ENCODE measurements around the gene APOBEC2.

The APOBEC2 gene

DNA sequence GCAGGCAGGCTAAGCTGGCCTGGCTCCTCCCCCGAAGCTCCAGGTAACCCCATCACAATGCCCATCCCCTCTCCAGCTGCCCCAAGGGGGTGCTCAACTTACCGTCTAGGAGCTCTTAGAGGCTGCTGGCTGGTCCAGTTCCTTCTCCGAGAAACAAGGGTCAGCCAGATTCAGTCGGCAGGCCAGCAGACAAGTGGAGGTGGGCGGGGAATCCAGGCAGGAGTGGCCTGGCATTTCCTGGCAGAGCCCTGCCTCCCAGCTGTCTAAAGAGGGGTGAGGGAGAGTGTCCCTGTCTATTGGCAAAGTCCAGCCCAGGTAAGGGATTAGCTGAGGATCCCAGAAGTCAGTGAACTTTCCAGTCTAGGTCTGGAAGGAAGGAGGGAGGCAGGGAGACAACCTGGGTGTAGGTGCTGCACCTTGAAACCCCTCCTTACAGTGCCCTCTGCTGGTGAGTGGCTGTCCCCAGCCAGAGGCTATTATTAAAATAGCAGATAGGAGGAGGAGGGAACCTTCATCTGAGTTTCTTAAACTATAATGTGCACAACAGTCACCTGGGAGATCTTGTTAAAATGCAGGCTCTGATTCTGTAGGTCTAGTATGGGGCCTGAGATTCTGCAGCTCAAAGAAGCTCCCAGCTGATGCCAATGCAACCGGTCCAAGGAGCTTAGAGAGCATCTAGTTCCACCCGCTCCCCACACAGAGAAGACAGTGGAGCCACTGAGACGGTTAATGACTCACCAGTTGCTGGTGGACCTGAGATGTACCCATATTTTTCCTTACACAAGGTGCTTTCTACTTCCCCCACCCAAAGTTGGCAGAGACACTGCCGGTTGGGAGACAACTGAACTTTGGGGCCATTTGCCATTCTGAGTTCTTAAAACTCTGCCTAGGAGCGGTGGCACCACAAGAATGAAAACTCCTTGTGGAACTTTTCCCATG is 13.7 kb upstream of the APOBEC2 start, which contains the start of gene UNC5CL:
Gene UNC5CL (minus strand): TSS at position 162 of the 939 bp plus-strand sequence. CDS start 4,147 bp downstream, outside the sequence.
- peak; percentile 42 to 54 for DNase-seq

DNA sequence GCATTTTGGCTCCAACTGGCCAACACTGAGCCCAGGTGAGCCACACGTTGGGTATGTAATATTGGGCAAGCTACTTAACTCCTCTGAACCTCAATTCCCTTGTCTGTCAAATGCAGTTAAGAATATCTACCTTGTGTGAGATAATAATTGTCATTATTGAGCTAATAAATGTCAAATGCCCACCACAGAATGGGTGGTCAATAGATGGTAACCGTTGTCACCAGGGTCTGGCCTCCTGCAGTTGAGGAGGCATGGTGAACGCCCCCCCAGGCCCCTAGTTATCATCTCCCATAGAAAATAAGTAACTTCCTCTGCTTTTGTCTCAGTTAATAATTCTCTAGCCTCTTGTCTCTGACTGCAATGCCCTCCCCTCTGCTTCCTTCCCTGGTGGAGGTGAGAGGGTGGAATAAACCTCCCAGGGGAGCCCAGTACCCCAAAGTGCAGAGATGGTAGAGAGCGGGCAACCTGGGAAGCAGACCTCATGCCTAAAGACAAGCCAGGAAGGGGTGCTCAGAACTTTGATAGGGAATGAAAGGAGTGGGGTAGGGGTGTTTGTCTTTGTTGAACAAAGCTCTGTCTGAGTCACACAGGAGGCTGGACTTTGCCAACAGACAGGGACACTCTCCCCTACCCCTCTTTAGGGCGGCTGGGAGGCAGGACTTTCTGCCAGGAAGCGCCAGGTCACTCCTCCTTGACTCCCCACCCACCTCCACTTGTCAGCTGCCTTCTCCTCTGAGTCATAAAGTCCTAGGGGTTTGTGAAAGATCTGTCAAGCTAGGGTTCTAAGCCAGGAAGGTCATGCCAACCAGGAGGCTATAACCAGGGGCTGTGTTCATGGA is 12.7 kb upstream of the APOBEC2 start:
- no peak for DNase-seq

DNA sequence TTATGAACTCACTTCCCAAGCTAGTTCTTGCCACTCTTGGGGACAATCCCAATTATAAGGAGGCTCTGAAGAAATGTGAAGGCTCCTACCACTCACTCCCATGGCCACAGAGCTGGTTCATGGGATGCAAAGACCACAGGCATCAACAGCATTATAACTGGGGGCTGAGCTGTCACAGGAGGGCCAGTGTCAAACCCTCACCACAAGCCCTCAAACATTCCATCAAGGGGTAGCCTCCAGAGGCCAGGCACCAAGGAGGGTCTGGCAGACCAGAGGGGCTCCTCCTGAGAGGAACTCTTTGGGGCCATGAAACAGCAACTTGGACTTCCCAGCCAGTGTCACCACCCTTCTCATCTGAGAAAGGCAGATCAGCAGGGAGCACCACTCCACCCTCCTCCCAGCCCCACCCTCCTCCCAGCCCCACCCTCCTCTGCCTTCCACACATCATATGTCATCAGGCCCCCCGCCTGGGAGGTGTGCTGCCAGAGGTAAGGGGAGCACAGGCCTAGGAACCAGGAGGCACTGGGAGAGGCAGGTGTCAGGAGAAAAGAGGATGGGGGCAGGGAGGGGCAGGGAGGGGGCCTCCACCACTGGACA is 12.0 kb upstream of the APOBEC2 start:
- DNase-seq: no peak

DNA sequence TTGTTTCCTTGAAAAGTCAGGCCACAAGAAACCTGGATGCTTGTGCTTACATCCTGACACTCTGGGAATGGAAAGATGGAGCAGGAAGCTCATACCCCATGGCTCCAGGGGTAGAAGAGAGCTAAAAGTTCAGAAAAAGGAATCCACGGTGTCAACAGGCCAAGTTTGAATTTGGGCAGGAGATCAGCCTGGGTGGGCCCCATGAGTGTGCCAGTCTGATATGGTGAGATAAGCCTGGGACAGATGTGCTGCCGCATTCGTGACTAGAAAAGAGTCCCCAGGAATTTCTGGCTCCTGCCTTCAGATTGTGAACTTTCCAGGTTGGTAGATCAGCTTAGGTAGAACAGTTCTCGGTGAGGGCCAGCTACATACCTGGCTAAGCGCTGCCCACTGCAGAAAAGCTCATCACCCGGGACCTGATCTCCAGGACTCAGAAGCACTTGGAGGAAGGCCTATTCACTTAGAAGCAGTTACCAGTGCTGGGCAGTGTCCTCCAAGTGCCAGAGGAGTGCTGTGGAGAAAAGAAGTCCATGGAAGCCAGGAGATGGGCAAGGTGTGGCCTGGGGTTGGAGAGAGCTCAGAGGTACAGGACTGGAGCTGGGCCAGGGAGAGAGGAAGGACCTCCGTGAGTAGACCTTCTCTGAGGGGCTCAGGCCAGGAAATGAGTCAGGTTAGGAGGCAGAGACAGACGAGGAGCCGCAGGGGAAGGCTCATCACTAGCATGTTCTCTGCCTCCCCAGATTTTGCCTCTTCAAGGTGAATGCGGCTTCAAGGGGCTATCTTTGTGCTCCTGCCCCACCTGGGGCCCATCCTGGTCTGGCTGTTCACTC is 10.6 kb upstream of the APOBEC2 start, which contains the start of gene TSPO2:
Gene TSPO2 (plus strand): TSS at position 242 of the 830 bp plus-strand sequence. CDS start 519 bp downstream, at position 761.
- DNase-seq: no peak

DNA sequence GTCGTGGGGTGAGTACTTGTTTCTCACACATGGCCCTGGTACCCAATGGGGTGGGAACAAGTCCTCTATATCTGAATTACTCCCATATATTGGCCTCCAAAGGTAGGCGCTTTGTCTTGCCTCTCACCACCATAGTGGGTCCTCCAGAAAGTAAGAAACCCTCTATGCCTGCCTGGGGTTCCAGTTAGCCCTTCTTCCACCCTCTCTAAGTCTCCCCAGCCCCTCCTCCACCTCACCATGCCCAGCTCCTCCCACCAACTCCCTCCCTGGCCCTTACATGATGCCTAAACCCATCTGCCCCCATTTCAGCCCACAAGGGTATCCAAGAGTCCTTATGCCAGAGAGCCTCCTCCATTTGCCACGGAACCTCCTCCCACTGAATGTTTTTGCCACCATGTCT is 9.9 kb upstream of the APOBEC2 start:
- DNase-seq: no peak

DNA sequence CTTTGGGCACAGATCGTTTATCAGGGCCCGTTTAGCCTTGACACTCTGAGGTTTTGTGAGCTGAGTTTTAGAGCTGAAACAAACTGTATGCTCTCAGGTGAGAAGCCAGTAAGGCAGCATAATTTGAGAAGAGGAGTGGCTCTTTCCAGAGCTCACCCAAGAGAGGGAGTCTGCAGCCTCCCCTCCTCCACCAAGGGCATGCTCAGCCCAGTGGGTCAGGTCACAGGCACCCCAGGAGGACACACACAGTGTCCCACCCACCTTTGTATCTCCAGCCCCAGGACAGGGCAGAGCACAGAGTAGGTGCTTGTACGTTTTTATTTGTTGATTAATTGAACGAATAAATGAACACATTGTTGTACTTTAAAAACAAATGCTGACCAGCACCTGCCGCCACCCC is 7.3 kb upstream of the APOBEC2 start:
- no peak for DNase-seq

DNA sequence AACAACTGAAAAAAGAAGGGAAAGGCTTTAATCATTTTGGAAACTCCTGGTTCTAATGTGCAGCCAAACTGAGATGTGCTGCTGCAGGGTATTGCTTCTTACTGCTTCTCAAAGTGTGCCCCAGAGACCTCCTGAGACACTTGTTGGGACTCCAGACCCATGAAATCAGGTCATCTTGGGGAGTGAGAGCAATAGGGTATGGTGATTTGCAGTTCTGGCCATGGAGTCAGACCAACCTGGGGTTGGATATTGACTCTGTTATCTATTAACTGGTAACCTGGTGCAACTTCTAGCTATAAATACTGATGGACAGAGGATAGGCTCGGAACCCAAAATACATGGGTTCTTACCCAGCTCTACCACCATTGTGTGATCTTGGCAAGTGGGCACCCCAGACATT is 6.9 kb upstream of the APOBEC2 start:
- DNase-seq: no peak

DNA sequence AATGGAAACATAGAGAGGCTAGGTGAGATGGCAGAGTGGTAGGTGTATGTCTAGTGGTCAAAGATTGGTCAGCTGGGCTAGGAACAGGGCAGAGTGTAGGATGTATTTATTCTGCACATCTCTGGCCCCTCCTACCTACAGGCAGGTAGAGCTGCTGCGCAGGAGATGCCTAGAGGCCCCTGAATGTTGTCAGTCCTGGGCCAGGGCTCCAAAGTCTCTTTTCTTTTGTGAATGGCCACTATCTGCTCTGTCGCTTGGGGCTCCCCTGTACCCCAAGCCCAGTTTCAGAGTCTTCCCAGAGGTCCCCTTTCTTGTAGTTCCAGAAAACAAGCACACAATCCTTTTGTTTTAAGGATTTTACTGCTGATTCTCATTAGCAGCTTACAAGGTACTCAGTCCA is 5.7 kb upstream of the APOBEC2 start:
- no peak for DNase-seq

DNA sequence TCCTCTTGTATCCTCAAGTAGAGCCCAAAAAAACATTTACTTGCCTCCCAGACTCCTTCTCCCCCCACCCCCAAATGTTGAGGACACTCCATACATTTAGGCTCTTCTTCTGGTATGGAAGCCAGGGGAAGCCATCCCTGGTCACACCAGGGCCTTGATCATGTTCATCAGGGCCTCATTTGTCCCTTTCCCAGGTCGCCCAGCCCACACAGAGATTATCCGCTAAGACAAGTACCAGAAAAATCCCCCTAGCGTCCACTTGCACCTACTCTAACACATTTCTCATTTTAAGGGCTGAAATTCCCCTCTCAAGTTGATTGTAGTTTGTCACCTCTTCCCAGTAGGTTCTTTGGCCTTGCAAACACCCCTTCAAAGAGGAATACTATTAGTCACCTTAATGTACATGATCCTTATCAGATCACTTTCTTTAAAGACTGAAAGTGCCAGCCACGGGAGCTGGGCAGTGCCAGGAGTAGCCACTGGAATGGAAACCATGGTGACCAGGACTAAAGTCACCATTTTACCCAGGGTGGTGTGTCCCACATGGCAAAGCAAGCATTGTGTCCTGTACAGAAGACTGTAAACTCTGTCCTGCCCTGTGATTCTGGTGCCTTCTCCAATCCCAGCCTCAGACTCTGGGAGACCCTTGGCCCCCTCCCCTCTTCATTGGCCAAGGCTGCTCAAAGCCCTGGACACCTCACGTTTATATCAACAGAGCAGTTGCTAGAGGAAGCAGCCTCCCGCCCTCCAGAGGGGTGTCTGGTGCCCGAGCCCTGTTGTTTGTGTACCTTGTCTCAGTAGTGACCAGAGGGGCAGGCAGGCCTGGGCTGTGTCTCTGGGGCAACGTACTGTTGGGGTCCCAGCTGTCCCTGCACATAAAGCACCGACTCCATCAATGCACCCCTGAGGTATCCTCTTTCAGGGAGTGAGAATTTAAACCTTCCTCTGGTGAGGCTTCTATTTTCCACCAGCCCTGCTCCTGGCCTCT is 5.0 kb upstream of the APOBEC2 start:
- DNase-seq: no peak

DNA sequence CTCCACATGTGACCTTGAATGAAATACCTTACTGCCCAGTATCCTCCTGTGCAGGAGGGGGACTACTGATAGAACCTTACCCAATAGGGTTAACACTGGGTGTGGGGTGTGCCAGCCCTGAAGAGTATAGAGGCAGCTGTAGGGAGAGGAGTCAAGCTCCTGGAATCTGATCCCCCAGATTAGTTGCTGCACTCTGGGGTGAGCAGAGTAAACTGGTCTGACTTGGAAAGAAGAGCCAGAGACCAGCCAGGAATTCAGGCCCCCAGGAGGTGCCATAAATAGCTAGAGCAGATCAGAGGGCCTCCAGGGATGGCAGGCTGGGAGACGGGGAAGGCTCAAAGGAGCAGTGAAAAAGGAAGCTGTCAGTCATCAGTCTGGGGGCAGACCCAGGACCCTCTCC is 3.5 kb upstream of the APOBEC2 start:
- no peak for DNase-seq

DNA sequence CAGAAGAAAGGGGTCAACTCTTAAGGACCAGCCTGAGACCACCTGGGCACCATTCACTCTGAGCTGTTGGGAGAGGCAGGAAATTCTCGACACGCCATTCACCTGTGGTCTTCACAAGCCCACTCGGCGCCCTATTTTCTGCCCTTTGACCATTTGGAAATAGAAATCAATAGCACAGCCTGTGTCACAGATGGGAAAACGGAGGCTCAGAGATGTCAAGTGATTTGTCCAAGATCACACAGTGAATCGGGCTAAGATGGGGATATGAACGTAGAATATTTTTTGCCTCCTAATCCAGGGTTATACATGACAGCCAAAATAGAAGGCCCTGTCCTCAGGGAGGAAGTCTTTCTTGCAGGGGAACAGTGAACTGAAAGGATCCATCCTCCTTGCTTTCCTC is 3.0 kb upstream of the APOBEC2 start:
- DNase-seq: no peak

DNA sequence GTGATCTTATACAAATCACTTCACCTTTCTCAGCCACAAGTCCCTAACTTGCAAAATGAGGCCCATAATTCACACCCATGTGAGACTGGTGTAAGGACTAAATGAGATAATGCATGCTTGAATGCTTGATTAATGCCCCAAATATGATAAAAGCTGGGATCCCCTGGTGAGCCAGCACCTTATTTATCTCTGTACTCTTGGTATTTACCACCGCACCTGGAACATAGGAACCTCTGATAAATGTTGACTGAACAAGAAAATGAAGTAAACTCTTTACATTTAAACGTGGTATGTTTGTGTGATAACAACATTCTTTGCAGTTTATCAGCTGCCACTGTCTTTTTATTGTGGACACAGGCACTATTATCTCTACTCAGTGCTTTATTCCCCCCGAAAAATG is 2.5 kb upstream of the APOBEC2 start:
- no peak for DNase-seq

DNA sequence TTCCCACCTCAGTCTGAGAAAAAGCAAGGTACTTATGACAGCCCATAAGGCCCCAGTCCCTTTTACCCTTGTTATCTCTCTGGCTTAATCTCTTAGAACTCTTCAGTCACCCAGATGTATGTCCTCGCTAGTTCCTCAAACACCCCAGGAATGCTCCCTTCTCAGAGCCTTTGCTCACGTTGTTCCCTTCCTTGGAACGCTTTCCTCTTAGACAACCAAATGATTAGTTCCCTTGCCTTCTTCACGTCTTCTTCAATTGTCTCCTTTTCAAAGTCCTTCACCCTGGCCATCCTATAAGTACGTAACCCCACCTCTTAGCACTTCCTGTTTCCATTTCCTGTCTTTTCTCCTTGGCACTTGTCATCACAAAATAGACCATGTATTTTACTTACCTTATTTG is 1.1 kb upstream of the APOBEC2 start:
- DNase-seq: no peak

DNA sequence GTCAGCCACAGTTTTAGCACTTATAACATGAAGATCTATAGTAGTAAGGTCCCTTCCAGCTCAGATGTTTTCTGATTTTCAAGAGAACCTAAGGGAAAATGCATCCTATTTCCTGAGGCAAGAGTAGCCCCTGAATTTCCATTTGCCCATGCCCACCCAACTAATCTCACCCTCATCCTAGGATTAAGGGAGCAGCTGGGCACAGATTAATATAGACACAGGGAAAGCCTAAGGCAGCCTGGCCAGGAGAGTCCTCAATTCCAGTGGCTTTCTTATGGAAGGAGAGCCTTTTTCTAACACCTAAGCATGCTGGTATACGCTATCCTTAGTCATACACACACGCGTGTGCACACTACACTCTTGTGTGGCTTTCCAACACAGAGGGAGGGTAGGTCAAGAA is 1.5 kb downstream of the APOBEC2 start:
- no peak for DNase-seq

DNA sequence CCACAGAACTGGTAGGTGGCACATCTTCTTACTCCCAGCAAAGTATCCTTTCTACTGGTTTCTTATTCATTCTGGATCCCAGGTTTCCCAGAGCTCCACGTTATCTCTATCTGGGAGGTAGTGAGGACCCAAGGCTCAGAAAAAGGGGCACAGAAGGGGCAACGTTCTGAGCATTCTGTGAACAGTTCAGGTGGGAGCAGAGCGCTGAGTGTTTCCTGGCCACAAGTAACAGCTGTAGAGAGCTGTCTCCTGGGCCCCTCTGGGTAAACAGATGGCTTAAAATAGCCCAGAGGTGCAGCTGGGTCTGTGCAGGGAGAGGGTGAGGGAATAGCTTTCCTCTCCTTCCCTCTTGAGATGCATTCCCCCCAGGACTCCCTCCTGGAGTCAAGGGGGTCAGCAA is 2.1 kb downstream of the APOBEC2 start:
- no peak for DNase-seq

DNA sequence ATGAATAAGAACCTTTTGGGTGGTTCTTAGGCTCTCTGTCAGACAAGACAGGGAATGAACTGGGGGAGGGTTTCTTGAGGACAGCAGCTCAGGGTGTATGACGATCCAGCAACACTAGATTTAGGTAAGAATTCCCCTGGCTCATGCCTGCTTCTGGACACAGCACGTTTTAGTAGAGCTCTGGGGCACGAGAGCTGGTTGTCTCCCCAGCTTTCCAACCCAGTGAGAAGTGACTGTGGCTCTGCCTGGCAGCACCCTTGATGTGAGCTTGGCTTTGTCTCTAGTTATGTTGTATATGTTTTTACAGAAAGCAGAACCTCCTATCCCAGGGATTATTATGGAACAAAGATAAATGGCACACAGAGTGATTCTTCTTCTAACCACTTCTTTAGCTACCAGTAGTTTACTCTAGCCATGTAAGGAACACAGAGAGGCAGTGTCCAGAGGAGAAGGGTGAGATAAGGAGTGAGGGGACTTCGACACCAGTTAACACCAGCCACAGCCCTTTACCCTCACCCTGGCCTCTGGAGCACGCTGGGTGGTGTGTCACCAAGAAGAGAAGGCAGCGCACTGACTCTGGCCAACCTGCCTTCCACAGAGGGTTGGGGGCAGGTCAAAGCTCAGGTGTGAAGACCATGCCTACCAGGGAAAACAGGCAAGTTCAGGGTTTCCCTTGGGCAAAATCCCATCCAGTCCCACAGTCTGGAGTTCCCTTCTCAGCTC is 3.9 kb downstream of the APOBEC2 start:
- DNase-seq: no peak

DNA sequence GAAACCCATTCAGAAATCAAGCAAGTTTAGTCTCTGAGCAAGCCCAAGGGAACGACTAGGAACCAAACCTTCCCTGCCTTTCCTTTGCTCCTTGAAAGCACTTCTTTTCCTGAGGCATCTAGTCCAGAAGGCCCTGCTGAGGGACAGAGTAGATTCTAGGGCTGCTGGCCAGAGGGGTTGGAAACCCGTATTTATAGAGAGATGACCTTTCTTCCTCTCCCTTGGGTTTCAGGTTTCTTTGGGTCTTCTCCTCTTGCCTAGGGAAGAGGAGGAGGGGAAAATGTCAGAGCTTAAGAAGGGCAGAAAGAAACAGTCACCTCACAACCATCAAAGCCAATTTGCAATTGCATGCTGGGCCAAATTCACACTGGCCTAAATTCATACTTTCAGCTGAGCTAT is 5.8 kb downstream of the APOBEC2 start:
- no peak for DNase-seq

DNA sequence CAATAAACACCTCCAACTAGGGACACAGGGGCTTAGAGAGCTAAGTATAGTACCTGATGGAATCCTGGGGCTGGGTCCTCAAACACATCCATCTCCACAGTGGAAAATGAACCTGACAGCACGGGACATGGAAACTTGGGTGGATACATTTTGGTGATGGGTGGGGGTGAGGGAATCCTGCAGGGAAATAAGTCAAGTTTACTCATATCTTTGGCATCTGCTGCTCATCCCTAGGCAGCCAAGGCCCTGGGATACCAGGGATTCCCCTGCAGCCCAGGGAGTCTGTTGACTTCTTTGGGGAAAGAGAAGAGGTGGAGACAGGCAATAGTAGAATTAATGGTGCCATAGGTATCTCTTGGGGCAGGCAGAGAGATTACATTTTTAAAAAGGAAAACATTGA is 6.6 kb downstream of the APOBEC2 start:
- no peak for DNase-seq

DNA sequence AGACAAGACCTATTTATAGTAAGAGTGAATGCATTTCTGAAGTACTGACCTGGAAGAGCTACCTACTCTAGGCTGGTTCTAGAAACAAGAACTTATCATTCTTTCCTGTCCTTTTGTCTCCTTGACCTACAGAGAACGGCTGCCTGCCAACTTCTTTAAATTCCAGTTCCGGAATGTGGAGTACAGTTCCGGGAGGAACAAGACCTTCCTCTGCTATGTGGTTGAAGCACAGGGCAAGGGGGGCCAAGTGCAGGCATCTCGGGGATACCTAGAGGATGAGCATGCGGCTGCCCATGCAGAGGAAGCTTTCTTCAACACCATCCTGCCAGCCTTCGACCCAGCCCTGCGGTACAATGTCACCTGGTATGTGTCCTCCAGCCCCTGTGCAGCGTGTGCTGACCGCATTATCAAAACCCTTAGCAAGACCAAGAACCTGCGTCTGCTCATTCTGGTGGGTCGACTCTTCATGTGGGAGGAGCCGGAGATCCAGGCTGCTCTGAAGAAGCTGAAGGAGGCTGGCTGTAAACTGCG is 8.3 kb downstream of the APOBEC2 start:
- DNase-seq: no peak

DNA sequence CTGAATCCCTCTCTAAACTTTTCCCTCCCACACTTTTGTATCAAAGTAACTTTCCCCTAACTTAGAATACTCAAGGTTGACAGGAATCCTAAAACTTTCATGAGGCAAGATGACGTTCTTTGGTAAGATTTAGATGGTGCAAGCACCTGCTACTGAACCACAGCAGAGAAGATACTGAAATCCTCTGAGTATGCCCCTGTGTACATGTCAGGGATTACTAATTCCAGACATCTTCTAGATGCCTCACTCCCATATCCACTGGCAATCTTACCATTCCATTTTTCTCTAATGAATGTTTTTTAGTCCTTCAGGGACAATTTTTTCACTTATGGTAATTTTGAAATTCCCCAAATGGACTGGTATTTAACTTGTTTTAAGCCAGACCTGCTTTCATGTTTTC is 9.1 kb downstream of the APOBEC2 start:
- no peak for DNase-seq
